Measurements from ENCODE around the gene LDLRAD4.

DNA sequence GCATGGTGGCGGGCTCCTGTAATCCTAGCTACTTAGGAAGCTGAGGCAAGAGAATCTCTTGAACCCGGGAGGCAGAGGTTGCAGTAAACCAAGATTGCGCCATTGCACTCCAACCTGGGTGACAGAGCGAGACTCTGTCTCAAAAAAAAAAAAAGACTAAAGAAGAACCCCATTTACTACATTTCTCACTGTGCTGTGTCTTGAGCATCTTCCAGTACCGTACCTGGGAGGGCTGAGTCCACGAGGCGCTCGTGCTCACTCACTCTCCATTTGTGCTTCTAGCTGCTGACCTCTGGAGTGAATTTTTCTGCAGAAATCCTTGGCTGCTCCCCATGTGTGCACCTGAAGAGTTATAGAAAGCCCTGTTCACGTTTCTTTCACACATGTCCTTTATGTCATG, 204.8 kb downstream of the LDLRAD4 start:
- no peak for TF ChIP-seq POLR2A (IDR thresholded peaks at IDR 0.05; ENCODE audit: low read depth, low read length)
- TF ChIP-seq POLR2AphosphoS5 (IDR thresholded peaks at IDR 0.05; ENCODE audit: low read depth, low read length): no peak

Measured in GM12891 (cell line).